IMR-90 (cell line): ENCODE results near the gene TAS2R9. TPM values are rescaled to one million over a fixed set of nuclear protein-coding genes. Genes with fewer than 3 reads are reported as not detected.

Experiments
- ATAC-seq: fragments of 200-7000 bp; cut with Tn5 transposase; 2 replicates; pipeline ENCODE4 v1.9.1; 2020; ENCODE audit warnings: low read depth, mild to moderate bottlenecking, moderate library complexity
- BruUV-seq: library from RNA; stranded (reverse); fragments of 400-500 nt; replicated peaks from 2 replicates; lab custom pipeline; 2021; lab: Mats Ljungman, UMichigan
- CTCF ChIA-PET: fragments of 300-600 bp; formaldehyde crosslinking; extraction: SDS; loops from one replicate; lab custom pipeline; 2021; ENCODE audit warnings: antibody characterized with exemption; lab: Yijun Ruan, JAX
- POLR2A ChIA-PET: fragments of 300-600 bp; sonication (Branson Sonifier 250); formaldehyde crosslinking; loops from one replicate; lab custom pipeline; 2022; ENCODE audit warnings: antibody characterized with exemption; ENCODE audit not compliant: unreplicated experiment; lab: Charles Lee
- DNase-seq: peaks from one replicate; pipeline ENCODE4 v3.0.0; 2013
- H2AFZ ChIP-seq: replicated peaks from 2 replicates; pipeline ENCODE3; 2013; ENCODE audit warnings: low read length, mild to moderate bottlenecking; ENCODE audit not compliant: poor library complexity
- H2AK5ac ChIP-seq: 2 replicates; pipeline ENCODE4 v1.6.1; 2013; ENCODE audit warnings: low read depth, low read length, inconsistent platforms
- H2AK9ac ChIP-seq: replicated peaks from 2 replicates; pipeline ENCODE3; 2013; ENCODE audit warnings: mild to moderate bottlenecking, low read depth, low read length, moderate library complexity; ENCODE audit not compliant: poor library complexity
- H2BK120ac ChIP-seq: 2 replicates; pipeline ENCODE4 v1.6.1; 2013; ENCODE audit warnings: low read depth, low read length, inconsistent platforms
- H2BK15ac ChIP-seq: 3 replicates; pipeline ENCODE4 v1.6.1; 2013; ENCODE audit warnings: low read depth, low read length, inconsistent platforms
- H2BK20ac ChIP-seq: 2 replicates; pipeline ENCODE4 v1.6.1; 2013; ENCODE audit warnings: low read depth, mild to moderate bottlenecking, inconsistent platforms, low read length, moderate library complexity
- H2BK5ac ChIP-seq: 2 replicates; pipeline ENCODE4 v1.6.1; 2013; ENCODE audit warnings: mild to moderate bottlenecking, low read depth, low read length, inconsistent platforms; ENCODE audit not compliant: poor library complexity, severe bottlenecking
- H3K14ac ChIP-seq: replicated peaks from 2 replicates; pipeline ENCODE4 v1.6.1; 2013; ENCODE audit warnings: low read depth, low read length, inconsistent platforms
- H3K18ac ChIP-seq: 2 replicates; pipeline ENCODE4 v1.6.1; 2013; ENCODE audit warnings: low read depth, low read length, control low read depth
- H3K23ac ChIP-seq: 2 replicates; pipeline ENCODE4 v1.6.1; 2013; ENCODE audit warnings: low read depth, low read length, inconsistent platforms
- H3K27ac ChIP-seq: 2 replicates; pipeline ENCODE4 v1.5.1; 2013; ENCODE audit warnings: mild to moderate bottlenecking, control low read depth, low read length; ENCODE audit not compliant: insufficient read depth
- H3K27me3 ChIP-seq: 2 replicates; pipeline ENCODE4 v1.6.1; 2013; ENCODE audit warnings: low read length; ENCODE audit not compliant: control insufficient read depth, insufficient read depth
- H3K36me3 ChIP-seq: 2 replicates; pipeline ENCODE4 v1.6.1; 2013; ENCODE audit warnings: low read length, mixed read lengths; ENCODE audit not compliant: control insufficient read depth, insufficient read depth
- H3K4ac ChIP-seq: 2 replicates; pipeline ENCODE4 v1.6.1; 2013; ENCODE audit warnings: low read depth, low read length, inconsistent platforms
- H3K4me1 ChIP-seq: 2 replicates; pipeline ENCODE4 v1.6.1; 2013; ENCODE audit warnings: low read length, mixed read lengths; ENCODE audit not compliant: control insufficient read depth, insufficient read depth
- H3K4me2 ChIP-seq: 2 replicates; pipeline ENCODE4 v1.6.1; 2013; ENCODE audit warnings: low read depth, mild to moderate bottlenecking, control low read depth, low read length, moderate library complexity
- H3K4me3 ChIP-seq: 2 replicates; pipeline ENCODE4 v1.5.1; 2013; ENCODE audit warnings: low read depth, mild to moderate bottlenecking, control low read depth, low read length, moderate library complexity; ENCODE audit not compliant: insufficient read depth
- H3K56ac ChIP-seq: 2 replicates; pipeline ENCODE4 v1.6.1; 2013; ENCODE audit warnings: low read length, inconsistent platforms; ENCODE audit not compliant: insufficient read depth; ENCODE audit errors: extremely low read depth
- H3K79me1 ChIP-seq, 2 experiments: 2 replicates each; pipeline ENCODE4 v1.6.1; 2013; ENCODE audit warnings: low read length in 2 of 2, inconsistent platforms in 1 of 2, low read depth in 1 of 2
- H3K9ac ChIP-seq: 2 replicates; pipeline ENCODE4 v1.6.1; 2013; ENCODE audit warnings: low read depth, low read length, control low read depth
- H3K9me1 ChIP-seq: 2 replicates; pipeline ENCODE4 v1.6.1; 2013; ENCODE audit warnings: low read length, inconsistent platforms; ENCODE audit not compliant: insufficient read depth
- H3K9me3 ChIP-seq: 2 replicates; pipeline ENCODE4 v1.6.1; 2013; ENCODE audit warnings: low read length; ENCODE audit not compliant: control insufficient read depth, insufficient read depth
- H4K20me1 ChIP-seq: 2 replicates; pipeline ENCODE4 v1.6.1; 2013; ENCODE audit warnings: low read length, inconsistent platforms; ENCODE audit not compliant: insufficient read depth
- H4K5ac ChIP-seq: 2 replicates; pipeline ENCODE4 v1.6.1; 2013; ENCODE audit warnings: mild to moderate bottlenecking, low read depth, low read length, control low read depth
- H4K8ac ChIP-seq, 2 experiments: 2 replicates each; pipeline ENCODE4 v1.6.1; 2013; ENCODE audit warnings: low read depth in 2 of 2, low read length in 2 of 2, control low read depth in 1 of 2, inconsistent platforms in 1 of 2
- H4K91ac ChIP-seq: 2 replicates; pipeline ENCODE4 v1.6.1; 2013; ENCODE audit warnings: low read depth, low read length, inconsistent platforms; ENCODE audit not compliant: insufficient read depth
- BHLHE40 ChIP-seq: fragments of 150-350 bp; IDR thresholded peaks from 2 replicates; pipeline ENCODE4 v1.6.1; 2016; ENCODE audit warnings: mild to moderate bottlenecking, low read depth, low read length
- MAFK ChIP-seq: IDR thresholded peaks from 2 replicates; pipeline ENCODE4 v1.6.1; 2012; ENCODE audit warnings: low read depth, low read length, improper control_type of control experiment
- POLR2A ChIP-seq: IDR thresholded peaks from 2 replicates; pipeline ENCODE4 v1.6.1; 2012; ENCODE audit warnings: mild to moderate bottlenecking, low read depth, low read length
- RCOR1 ChIP-seq: IDR thresholded peaks from 2 replicates; pipeline ENCODE4 v1.6.1; 2012; ENCODE audit warnings: mild to moderate bottlenecking, low read length, improper control_type of control experiment; ENCODE audit not compliant: insufficient replicate concordance
- SMC3 ChIP-seq: fragments of 150-350 bp; IDR thresholded peaks from 2 replicates; pipeline ENCODE4 v1.6.1; 2016; ENCODE audit warnings: low read depth, mild to moderate bottlenecking, antibody characterized with exemption, low read length, moderate library complexity
- WGBS, 2 experiments: methylation state at CpG; one replicate each; pipeline versions ENCODE4 v1.1.5 to v1.1.7; 2013; ENCODE audit warnings: missing lambda C conversion rate in 2 of 2; ENCODE audit not compliant: insufficient read length in 1 of 2; ENCODE audit errors: extremely low coverage in 2 of 2; 5-methylcytosine and 5-hydroxymethylcytosine counted together
- dilution Hi-C: fragments of 300-500 bp; cut with HindIII; formaldehyde crosslinking; loops from one replicate; pipeline ENCODE4 v1.14.3; 2018; ENCODE audit warnings: low sequenced_read_pairs; ENCODE audit not compliant: unreplicated experiment
- in situ Hi-C: fragments of 300-500 bp; cut with MboI; formaldehyde crosslinking; loops from 3 replicates; pipeline ENCODE4 v1.14.3; 2019; ENCODE audit warnings: low sequenced_read_pairs, inconsistent platforms, mixed read lengths
- intact Hi-C: fragments of 100-400 bp; cut with micrococcal nuclease; formaldehyde crosslinking; loops from 2 replicates; pipeline ENCODE4 v1.10.0; 2022
- polyA plus RNA-seq, 3 experiments: library from polyadenylated mRNA; depleted of rRNA; stranded (reverse); fragments of >200 nt; gene quantifications; 2 replicates each; pipeline ENCODE4 v1.2.3, GENCODE V29; 2012; ENCODE audit warnings: low replicate concordance in 1 of 3
- total RNA-seq: library from RNA; depleted of rRNA; stranded (reverse); fragments of >200 nt; gene quantifications from 2 replicates; pipeline ENCODE4 v1.2.3, GENCODE V29; 2012
- TF ChIP-seq, protein P1 (sequence below): fragments of 150-350 bp; IDR thresholded peaks from 2 replicates; pipeline ENCODE4 v1.6.1; 2016; ENCODE audit warnings: low read depth, mild to moderate bottlenecking, low read length, moderate library complexity, borderline replicate concordance

TAS2R9 gene
- total and polyA plus RNA-seq, 2 of the 4 experiments (the other 2 are of a cell fraction), result not detected

DNA sequence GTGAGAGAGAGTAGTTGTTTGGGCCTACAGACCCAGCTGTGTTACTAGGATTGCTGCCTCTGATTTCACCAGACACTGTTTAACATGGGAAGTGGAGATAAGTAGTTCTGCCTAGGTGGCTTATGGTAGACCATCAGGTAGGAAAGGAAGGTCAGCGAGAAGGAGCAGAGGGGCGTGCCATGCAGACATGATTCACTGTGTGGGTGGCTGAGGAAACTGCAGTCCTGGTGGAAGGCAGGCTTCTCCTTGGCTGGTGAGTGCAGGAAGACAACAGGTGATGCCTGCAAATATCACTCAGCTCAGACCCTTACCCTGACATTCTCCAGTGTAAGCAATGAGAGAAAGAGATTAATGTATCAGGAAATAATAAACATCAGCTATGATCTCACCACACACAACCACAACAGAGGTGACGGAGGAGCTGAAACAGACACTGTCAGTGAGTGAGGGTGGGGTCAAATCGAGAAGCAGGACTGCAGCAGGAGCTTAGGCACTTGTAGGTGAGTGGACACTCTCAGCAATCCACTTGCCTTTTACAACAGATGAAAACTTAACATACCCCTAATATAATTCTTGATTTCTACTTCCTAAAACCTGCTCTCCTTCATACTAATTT, 41.4 kb upstream of the TAS2R9 start:
- ATAC-seq (no peak), DNase-seq (no peak)
- Histone ChIP-seq H4K5ac (no peak overlapping the region), H3K4me3 (no peak overlapping the region), H4K20me1 (no peaks in the 10 kb centered on the region), H4K91ac (no peak overlapping the region), H3K9ac (no peak overlapping the region), H3K4ac (no peak overlapping the region), H3K27ac (no peak overlapping the region), H3K4me2 (no peak overlapping the region), H3K56ac (no peak overlapping the region), H4K8ac (no peak overlapping the region), H2AK9ac (no peak overlapping the region), H3K9me3 (no peaks in the 10 kb centered on the region; the same call in 1 of the 2 replicates), H3K27me3 (no peaks in the 10 kb centered on the region), H3K79me1 (0 out of 4 replicates have a peak, but pooled peaks cover 0 to 6% of the 10 kb centered on the region in 2 experiments), H2BK5ac (no peak overlapping the region), H2AFZ (no peak overlapping the region), H3K18ac (no peak overlapping the region), H3K14ac (no peak overlapping the region), H2AK5ac (no peak overlapping the region), H2BK15ac (no peak overlapping the region), H2BK20ac (no peak overlapping the region), H3K4me1 (no peaks in the 10 kb centered on the region), H2BK120ac (no peak overlapping the region), H3K23ac (no peak overlapping the region), H3K36me3 (no peaks in the 10 kb centered on the region), H3K9me1 (peaks cover 7% of the 10 kb centered on the region; the same call in 1 of the 2 replicates)
- no peak for TF ChIP-seq MAFK
- TF ChIP-seq SMC3, result no peak
- TF ChIP-seq POLR2A, result no peak
- TF ChIP-seq, protein P1, sequence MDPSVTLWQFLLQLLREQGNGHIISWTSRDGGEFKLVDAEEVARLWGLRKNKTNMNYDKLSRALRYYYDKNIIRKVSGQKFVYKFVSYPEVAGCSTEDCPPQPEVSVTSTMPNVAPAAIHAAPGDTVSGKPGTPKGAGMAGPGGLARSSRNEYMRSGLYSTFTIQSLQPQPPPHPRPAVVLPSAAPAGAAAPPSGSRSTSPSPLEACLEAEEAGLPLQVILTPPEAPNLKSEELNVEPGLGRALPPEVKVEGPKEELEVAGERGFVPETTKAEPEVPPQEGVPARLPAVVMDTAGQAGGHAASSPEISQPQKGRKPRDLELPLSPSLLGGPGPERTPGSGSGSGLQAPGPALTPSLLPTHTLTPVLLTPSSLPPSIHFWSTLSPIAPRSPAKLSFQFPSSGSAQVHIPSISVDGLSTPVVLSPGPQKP, result no peak
- no peak for TF ChIP-seq RCOR1
- no peak for TF ChIP-seq BHLHE40
- BruUV-seq, result no TSS peak
- CTCF ChIA-PET, result no interaction called here
- POLR2A ChIA-PET, result no interaction called here
- WGBS, 2 experiments, result 80% methylated on average over 1 of the region's 4 CpGs; no CpG with 5 or more reads in 1 of the 2 experiments
- in situ Hi-C loops, result no loop called here
- intact Hi-C loops, result no loop called here
- dilution Hi-C loops, result no loop called here
